Transverse colon (tissue), 4 donors: ENCODE data around the gene ENTPD3.

Source experiments
- EP300 ChIP-seq: sonication (generic); formaldehyde crosslinking; IDR thresholded peaks from one replicate; pipeline ENCODE4 v1.6.1; 2017; ENCODE audit warnings: antibody characterized with exemption, low read depth
- POLR2A ChIP-seq: fragments of 450-650 bp; IDR thresholded peaks from one replicate; pipeline ENCODE4 v1.6.1; 2016; ENCODE audit warnings: antibody characterized with exemption, mild to moderate bottlenecking, moderate library complexity
- POLR2AphosphoS5 ChIP-seq, 3 donors: sonication (generic); formaldehyde crosslinking; IDR thresholded peaks; one replicate each; pipeline ENCODE4 v1.6.1; 2016; ENCODE audit warnings: antibody characterized with exemption in 3 of 3
- TF ChIP-seq, protein P1 (sequence below), 5 experiments: fragments of 200-600 bp in 3 of 5; fragments of 450-650 bp in 2 of 5; sonication (generic) in 3 of 5; IDR thresholded peaks; 1 replicate in 2 of 5; 2 replicates in 3 of 5; pipeline ENCODE4 v1.5.1; 2016 to 2017; ENCODE audit warnings: antibody characterized with exemption in 5 of 5, inconsistent platforms in 3 of 5, mild to moderate bottlenecking in 2 of 5, moderate library complexity in 1 of 5

GRCh38 chr3:40451551-40451950 is 64.6 kb downstream of the ENTPD3 start:
- TF ChIP-seq, protein P1, sequence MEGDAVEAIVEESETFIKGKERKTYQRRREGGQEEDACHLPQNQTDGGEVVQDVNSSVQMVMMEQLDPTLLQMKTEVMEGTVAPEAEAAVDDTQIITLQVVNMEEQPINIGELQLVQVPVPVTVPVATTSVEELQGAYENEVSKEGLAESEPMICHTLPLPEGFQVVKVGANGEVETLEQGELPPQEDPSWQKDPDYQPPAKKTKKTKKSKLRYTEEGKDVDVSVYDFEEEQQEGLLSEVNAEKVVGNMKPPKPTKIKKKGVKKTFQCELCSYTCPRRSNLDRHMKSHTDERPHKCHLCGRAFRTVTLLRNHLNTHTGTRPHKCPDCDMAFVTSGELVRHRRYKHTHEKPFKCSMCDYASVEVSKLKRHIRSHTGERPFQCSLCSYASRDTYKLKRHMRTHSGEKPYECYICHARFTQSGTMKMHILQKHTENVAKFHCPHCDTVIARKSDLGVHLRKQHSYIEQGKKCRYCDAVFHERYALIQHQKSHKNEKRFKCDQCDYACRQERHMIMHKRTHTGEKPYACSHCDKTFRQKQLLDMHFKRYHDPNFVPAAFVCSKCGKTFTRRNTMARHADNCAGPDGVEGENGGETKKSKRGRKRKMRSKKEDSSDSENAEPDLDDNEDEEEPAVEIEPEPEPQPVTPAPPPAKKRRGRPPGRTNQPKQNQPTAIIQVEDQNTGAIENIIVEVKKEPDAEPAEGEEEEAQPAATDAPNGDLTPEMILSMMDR (IDR thresholded peaks at IDR 0.05), result no peak
- TF ChIP-seq POLR2A (no peak), POLR2AphosphoS5 (IDR thresholded peaks at IDR 0.05) (no peak), EP300 (no peak)
